ENCODE results near the gene MITF. TPM values are rescaled to one million over a fixed set of nuclear protein-coding genes. Genes with fewer than 3 reads are reported as not detected.

Gene MITF
- total RNA-seq, 1 experiment from 2014 or later, result 4.3 TPM

GRCh38 chr3:69856965-69857705, 117.9 kb downstream of the MITF start:
- no peaks in the 10 kb centered on the region for H3K9me3 ChIP-seq
- no peaks in the 10 kb centered on the region for H3K4me1 ChIP-seq
- BruUV-seq (replicated peaks), result no TSS peak
- intact Hi-C loops (cut with micrococcal nuclease; ENCODE audit: unreplicated experiment), result no loop called here
- H3K4me3 ChIP-seq (ENCODE audit: low read depth, low read length), result no peak overlapping the region
- no peaks in the 10 kb centered on the region for H3K36me3 ChIP-seq (ENCODE audit: control insufficient read depth, insufficient read depth, low read length)
- H3K27me3 ChIP-seq (replicated peaks; ENCODE audit: control insufficient read depth, insufficient read depth, low read length), result no peaks in the 10 kb centered on the region
- no peak overlapping the region for H3K27ac Mint-ChIP-seq (ENCODE audit: unreplicated experiment)
- CTCF ChIA-PET, result no interaction called here
- H3K9me3 Mint-ChIP-seq (ENCODE audit: unreplicated experiment), result no peaks in the 10 kb centered on the region
- DNase-seq, result no peak
- no peak overlapping the region for H3K4me3 Mint-ChIP-seq (ENCODE audit: unreplicated experiment)
- POLR2A ChIA-PET, result no interaction called here
- TF ChIP-seq CTCF (IDR thresholded peaks at IDR 0.05; ENCODE audit: insufficient read depth in 1 of 2, low read depth in 1 of 2, low read length in 1 of 2, severe bottlenecking in 1 of 2, unreplicated experiment in 1 of 2), result no peak
- H3K4me1 Mint-ChIP-seq (ENCODE audit: low read depth, unreplicated experiment), result peaks cover 6% of the 10 kb centered on the region
- H3K27me3 Mint-ChIP-seq (ENCODE audit: insufficient read depth, unreplicated experiment), result no peaks in the 10 kb centered on the region
- no peaks in the 10 kb centered on the region for H3K36me3 Mint-ChIP-seq (ENCODE audit: insufficient read depth, unreplicated experiment)

DNA sequence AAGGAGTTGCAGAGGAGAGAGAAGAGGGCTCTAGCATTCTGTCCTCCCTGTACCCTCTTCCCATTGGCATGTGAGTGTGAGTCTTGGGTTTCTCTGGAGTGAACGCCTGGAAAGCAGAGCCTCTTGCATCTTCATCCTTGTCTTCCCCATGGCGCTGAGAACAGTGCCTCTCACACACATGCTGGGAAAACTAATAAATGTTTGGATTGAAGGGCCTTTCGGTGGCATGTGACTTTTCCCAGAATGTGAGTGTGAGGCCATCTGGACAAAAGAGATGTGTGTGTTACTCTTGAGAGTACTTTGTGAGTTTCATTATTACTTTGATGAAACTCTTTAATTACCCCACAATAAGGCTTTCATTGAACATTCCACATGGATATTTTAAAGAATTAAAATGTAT, 122.3 kb downstream of the MITF start:
- Mint-ChIP-seq H3K4me1 (ENCODE audit: low read depth, unreplicated experiment) (peaks cover 5% of the 10 kb centered on the region), H3K9me3 (ENCODE audit: unreplicated experiment) (no peaks in the 10 kb centered on the region), H3K27me3 (ENCODE audit: insufficient read depth, unreplicated experiment) (no peaks in the 10 kb centered on the region), H3K27ac (ENCODE audit: unreplicated experiment) (no peak overlapping the region), H3K36me3 (ENCODE audit: insufficient read depth, unreplicated experiment) (no peaks in the 10 kb centered on the region), H3K4me3 (ENCODE audit: unreplicated experiment) (no peak overlapping the region)
- Histone ChIP-seq H3K4me1 (0 out of 2 replicates have a peak, but pooled peaks cover 5% of the 10 kb centered on the region), H3K27me3 (replicated peaks; ENCODE audit: control insufficient read depth, insufficient read depth, low read length) (no peaks in the 10 kb centered on the region), H3K4me3 (ENCODE audit: low read depth, low read length) (no peak overlapping the region), H3K9me3 (no peaks in the 10 kb centered on the region), H3K36me3 (ENCODE audit: control insufficient read depth, insufficient read depth, low read length) (no peaks in the 10 kb centered on the region)
- ChIA-PET CTCF (no interaction called here), POLR2A (no interaction called here)
- intact Hi-C loops (cut with micrococcal nuclease; ENCODE audit: unreplicated experiment), result no loop called here
- no peak for DNase-seq
- no peak for TF ChIP-seq CTCF (IDR thresholded peaks at IDR 0.05; ENCODE audit: insufficient read depth in 1 of 2, low read depth in 1 of 2, low read length in 1 of 2, severe bottlenecking in 1 of 2, unreplicated experiment in 1 of 2)
- BruUV-seq (replicated peaks), result no TSS peak

- Histone ChIP-seq H3K27me3 (replicated peaks; ENCODE audit: control insufficient read depth, insufficient read depth, low read length) (no peaks in the 10 kb centered on the region), H3K4me3 (ENCODE audit: low read depth, low read length) (no peak overlapping the region), H3K4me1 (0 out of 2 replicates have a peak, but pooled peaks cover 10% of the 10 kb centered on the region), H3K9me3 (no peaks in the 10 kb centered on the region), H3K36me3 (ENCODE audit: control insufficient read depth, insufficient read depth, low read length) (no peaks in the 10 kb centered on the region)
- no peak for DNase-seq
- Mint-ChIP-seq H3K27ac (ENCODE audit: unreplicated experiment) (no peak overlapping the region), H3K4me1 (ENCODE audit: low read depth, unreplicated experiment) (peaks cover 5% of the 10 kb centered on the region), H3K36me3 (ENCODE audit: insufficient read depth, unreplicated experiment) (no peaks in the 10 kb centered on the region), H3K9me3 (ENCODE audit: unreplicated experiment) (no peaks in the 10 kb centered on the region), H3K27me3 (ENCODE audit: insufficient read depth, unreplicated experiment) (no peaks in the 10 kb centered on the region), H3K4me3 (ENCODE audit: unreplicated experiment) (no peak overlapping the region)
- no peak for TF ChIP-seq CTCF (IDR thresholded peaks at IDR 0.05; ENCODE audit: insufficient read depth in 1 of 2, low read depth in 1 of 2, low read length in 1 of 2, severe bottlenecking in 1 of 2, unreplicated experiment in 1 of 2)
- ChIA-PET CTCF (no interaction called here), POLR2A (no interaction called here)
- intact Hi-C loops (cut with micrococcal nuclease; ENCODE audit: unreplicated experiment), result no loop called here
- BruUV-seq (replicated peaks), result no TSS peak
Observed at GRCh38 chr3:69864141-69864540, 124.9 kb downstream of the MITF start.

Measured in Caco-2 (cell line).